WTC11 (cell line): Measurements from ENCODE around the gene CD163. TPM values are rescaled to one million over a fixed set of nuclear protein-coding genes. Genes with fewer than 3 reads are reported as not detected.

ENCODE experiments used
- ATAC-seq: fragments of 200-7000 bp; cut with Tn5 transposase; 2 replicates; pipeline ENCODE4 v1.10.0; 2021; ENCODE audit warnings: mild to moderate bottlenecking, moderate library complexity
- CTCF ChIA-PET: fragments of 300-600 bp; sonication (Branson Sonifier 250); formaldehyde crosslinking; loops from one replicate; lab custom pipeline; 2021; ENCODE audit warnings: antibody characterized with exemption; lab: Charles Lee
- POLR2A ChIA-PET: fragments of 350-600 bp; sonication (Branson Sonifier 250); formaldehyde crosslinking; loops from one replicate; lab custom pipeline; 2021; ENCODE audit warnings: antibody characterized with exemption; lab: Charles Lee
- DNase-seq: peaks from one replicate; pipeline ENCODE4 v3.0.0; 2021; ENCODE audit warnings: low spot score
- H3K27ac Mint-ChIP-seq: 2 replicates; pipeline ENCODE4 v1.8.0; 2021; ENCODE audit warnings: mixed read lengths
- H3K27me3 Mint-ChIP-seq: 2 replicates; pipeline ENCODE4 v1.8.0; 2021; ENCODE audit warnings: low read depth, mild to moderate bottlenecking, moderate library complexity, mixed read lengths
- H3K36me3 Mint-ChIP-seq: 2 replicates; pipeline ENCODE4 v1.8.0; 2021; ENCODE audit warnings: mixed read lengths
- H3K4me1 Mint-ChIP-seq: 2 replicates; pipeline ENCODE4 v1.8.0; 2022; ENCODE audit warnings: mixed read lengths
- H3K4me3 Mint-ChIP-seq: 2 replicates; pipeline ENCODE4 v1.8.0; 2021; ENCODE audit warnings: mild to moderate bottlenecking, moderate library complexity, mixed read lengths
- H3K9me3 Mint-ChIP-seq: 2 replicates; pipeline ENCODE4 v1.8.0; 2021; ENCODE audit warnings: mixed read lengths
- ELF4 ChIP-seq: sonication (generic); formaldehyde crosslinking; IDR thresholded peaks from 2 replicates; pipeline ENCODE4 v1.8.1; 2022; ENCODE audit warnings: low read depth, mild to moderate bottlenecking, moderate library complexity, missing genetic modification reagents
- GRHL2 ChIP-seq: fragments of 250-450 bp; sonication (Bioruptor Pico); IDR thresholded peaks from 2 replicates; pipeline ENCODE4 v1.8.0; 2022; ENCODE audit warnings: mild to moderate bottlenecking, moderate library complexity; ENCODE audit not compliant: insufficient replicate concordance, severe bottlenecking
- HMGA2 ChIP-seq: fragments of 250-450 bp; sonication (Bioruptor Pico); IDR thresholded peaks from 2 replicates; pipeline ENCODE4 v1.4.0; 2021; ENCODE audit warnings: mild to moderate bottlenecking, moderate library complexity
- IRF2 ChIP-seq: sonication (generic); formaldehyde crosslinking; IDR thresholded peaks from 2 replicates; pipeline ENCODE4 v1.8.0; 2022; ENCODE audit warnings: low read depth, missing genetic modification reagents, borderline replicate concordance
- KAT7 ChIP-seq: sonication (generic); formaldehyde crosslinking; IDR thresholded peaks from 2 replicates; pipeline ENCODE4 v1.8.1; 2023; ENCODE audit warnings: missing genetic modification reagents, mild to moderate bottlenecking, borderline replicate concordance
- MYBL2 ChIP-seq: sonication (generic); formaldehyde crosslinking; IDR thresholded peaks from 2 replicates; pipeline ENCODE4 v1.8.1; 2023; ENCODE audit warnings: mild to moderate bottlenecking, moderate library complexity, missing genetic modification reagents
- NR1H2 ChIP-seq: sonication (generic); formaldehyde crosslinking; IDR thresholded peaks from 2 replicates; pipeline ENCODE4 v1.9.0; 2021; ENCODE audit warnings: mild to moderate bottlenecking, moderate library complexity, missing genetic modification reagents
- PRRX2 ChIP-seq: fragments of 250-450 bp; sonication (Bioruptor Pico); IDR thresholded peaks from 2 replicates; pipeline ENCODE4 v1.8.0; 2021; ENCODE audit warnings: mild to moderate bottlenecking
- SMAD4 ChIP-seq: sonication (generic); formaldehyde crosslinking; IDR thresholded peaks from 2 replicates; pipeline ENCODE4 v1.8.0; 2022; ENCODE audit warnings: mild to moderate bottlenecking, missing genetic modification reagents
- SOX15 ChIP-seq: fragments of 250-450 bp; sonication (Bioruptor Pico); IDR thresholded peaks from 2 replicates; pipeline ENCODE4 v1.9.0; 2021; ENCODE audit warnings: mild to moderate bottlenecking
- SP1 ChIP-seq: sonication (generic); formaldehyde crosslinking; conservative IDR thresholded peaks from 2 replicates; pipeline ENCODE4 v1.8.1; 2022; ENCODE audit warnings: missing genetic modification reagents
- TEAD1 ChIP-seq: sonication (generic); formaldehyde crosslinking; IDR thresholded peaks from 2 replicates; pipeline ENCODE4 v1.8.0; 2022; ENCODE audit warnings: mild to moderate bottlenecking, missing genetic modification reagents
- TEAD4 ChIP-seq: sonication (generic); formaldehyde crosslinking; IDR thresholded peaks from 2 replicates; pipeline ENCODE4 v1.8.0; 2022; ENCODE audit warnings: mild to moderate bottlenecking, missing genetic modification reagents
- ZNF121 ChIP-seq: sonication (generic); formaldehyde crosslinking; IDR thresholded peaks from 2 replicates; pipeline ENCODE4 v1.8.0; 2023; ENCODE audit warnings: missing genetic modification reagents
- ZNF232 ChIP-seq: sonication (generic); formaldehyde crosslinking; IDR thresholded peaks from 2 replicates; pipeline ENCODE4 v1.8.0; 2022; ENCODE audit warnings: mild to moderate bottlenecking, missing genetic modification reagents
- ZNF263 ChIP-seq: sonication (generic); formaldehyde crosslinking; IDR thresholded peaks from 2 replicates; pipeline ENCODE4 v1.8.1; 2022; ENCODE audit warnings: low read depth, mild to moderate bottlenecking, moderate library complexity, missing genetic modification reagents
- ZNF416 ChIP-seq: fragments of 250-450 bp; sonication (Bioruptor Pico); IDR thresholded peaks from 2 replicates; pipeline ENCODE4 v1.9.0; 2021; ENCODE audit warnings: mild to moderate bottlenecking, inconsistent platforms
- total RNA-seq: library from RNA; stranded (reverse); gene quantifications from 3 replicates; pipeline ENCODE4 v1.2.3, GENCODE V29; 2021
- TF ChIP-seq, protein P1 (sequence below): sonication (generic); formaldehyde crosslinking; IDR thresholded peaks from 2 replicates; pipeline ENCODE4 v1.8.1; 2023; ENCODE audit warnings: mild to moderate bottlenecking, missing genetic modification reagents
- TF ChIP-seq, protein P2 (sequence below): sonication (generic); formaldehyde crosslinking; IDR thresholded peaks from 2 replicates; pipeline ENCODE4 v1.8.0; 2022; ENCODE audit warnings: mild to moderate bottlenecking, missing genetic modification reagents
- TF ChIP-seq, protein P3 (sequence below): fragments of 250-450 bp; sonication (Bioruptor Pico); IDR thresholded peaks from 2 replicates; pipeline ENCODE4 v1.9.0; 2021; ENCODE audit warnings: mild to moderate bottlenecking, borderline replicate concordance
- TF ChIP-seq, protein P4 (sequence below): sonication (generic); formaldehyde crosslinking; IDR thresholded peaks from 2 replicates; pipeline ENCODE4 v1.8.0; 2023; ENCODE audit warnings: mild to moderate bottlenecking, missing genetic modification reagents
- TF ChIP-seq, protein P5 (sequence below): sonication (generic); formaldehyde crosslinking; IDR thresholded peaks from 2 replicates; pipeline ENCODE4 v1.8.1; 2023; ENCODE audit warnings: mild to moderate bottlenecking, missing genetic modification reagents, moderate library complexity

CD163 gene
- total RNA-seq, 1 experiment from 2014 or later, result 0.77 TPM

DNA sequence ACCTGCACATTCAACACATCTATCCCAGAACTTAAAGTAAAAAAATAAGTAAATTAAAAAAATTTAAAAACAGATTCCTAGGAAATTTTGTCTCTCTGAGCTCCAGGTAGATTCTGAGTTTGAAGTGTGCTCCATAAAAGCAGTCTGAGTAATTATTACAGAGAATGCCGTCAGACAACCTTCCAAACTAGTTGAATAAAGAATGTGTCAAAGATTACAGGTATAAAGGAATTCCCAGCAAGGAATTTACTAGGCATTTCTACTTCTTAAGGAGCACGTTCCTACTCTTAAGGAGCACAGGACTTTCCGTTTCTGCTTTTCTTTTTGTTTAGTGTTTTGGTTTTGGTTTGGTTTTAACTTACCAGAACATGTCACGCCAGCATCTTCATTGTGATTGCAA lies 7.1 kb downstream of the CD163 start:
- ATAC-seq (no peak), DNase-seq (no peak)
- CTCF ChIA-PET, result no interaction called here
- Mint-ChIP-seq H3K27ac (no peak overlapping the region), H3K4me1 (peaks cover 17% of the 10 kb centered on the region), H3K36me3 (no peaks in the 10 kb centered on the region), H3K27me3 (no peaks in the 10 kb centered on the region), H3K4me3 (no peak overlapping the region), H3K9me3 (peaks cover 14% of the 10 kb centered on the region)
- POLR2A ChIA-PET, result no interaction called here
- TF ChIP-seq SOX15 (no peak), GRHL2 (CRISPR knock-in tag) (no peak), TEAD4 (CRISPR knock-in tag) (no peak)
- TF ChIP-seq, protein P1, sequence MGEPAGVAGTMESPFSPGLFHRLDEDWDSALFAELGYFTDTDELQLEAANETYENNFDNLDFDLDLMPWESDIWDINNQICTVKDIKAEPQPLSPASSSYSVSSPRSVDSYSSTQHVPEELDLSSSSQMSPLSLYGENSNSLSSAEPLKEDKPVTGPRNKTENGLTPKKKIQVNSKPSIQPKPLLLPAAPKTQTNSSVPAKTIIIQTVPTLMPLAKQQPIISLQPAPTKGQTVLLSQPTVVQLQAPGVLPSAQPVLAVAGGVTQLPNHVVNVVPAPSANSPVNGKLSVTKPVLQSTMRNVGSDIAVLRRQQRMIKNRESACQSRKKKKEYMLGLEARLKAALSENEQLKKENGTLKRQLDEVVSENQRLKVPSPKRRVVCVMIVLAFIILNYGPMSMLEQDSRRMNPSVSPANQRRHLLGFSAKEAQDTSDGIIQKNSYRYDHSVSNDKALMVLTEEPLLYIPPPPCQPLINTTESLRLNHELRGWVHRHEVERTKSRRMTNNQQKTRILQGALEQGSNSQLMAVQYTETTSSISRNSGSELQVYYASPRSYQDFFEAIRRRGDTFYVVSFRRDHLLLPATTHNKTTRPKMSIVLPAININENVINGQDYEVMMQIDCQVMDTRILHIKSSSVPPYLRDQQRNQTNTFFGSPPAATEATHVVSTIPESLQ (CRISPR knock-in tag), result no peak

DNA sequence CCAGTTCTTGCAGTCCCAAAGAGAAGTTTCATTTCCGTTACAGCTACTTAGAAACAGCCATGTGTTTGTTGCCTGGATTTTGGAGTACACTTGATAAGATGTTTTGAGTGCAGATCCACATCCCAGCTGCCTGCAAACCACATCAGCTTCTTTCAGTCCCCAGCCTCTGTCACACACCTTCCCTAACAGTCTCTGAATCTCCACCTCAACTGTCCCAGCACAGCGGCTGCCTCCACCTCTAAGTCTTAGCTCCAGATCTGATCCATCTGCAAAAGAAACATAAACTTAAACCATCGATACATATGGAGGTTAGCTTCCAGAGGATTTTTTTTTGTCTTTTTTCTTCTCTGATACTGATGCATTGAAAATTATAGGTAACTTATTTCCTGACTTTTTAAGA lies 8.4 kb downstream of the CD163 start:
- H3K9me3 Mint-ChIP-seq, result peaks cover 14% of the 10 kb centered on the region
- DNase-seq (no peak), ATAC-seq (no peak)
- H3K4me3 Mint-ChIP-seq, result no peak overlapping the region
- POLR2A ChIA-PET, result no interaction called here
- no peak for TF ChIP-seq NR1H2 (CRISPR knock-in tag)
- no peak for TF ChIP-seq PRRX2 (CRISPR knock-in tag)
- TF ChIP-seq SMAD4 (CRISPR knock-in tag), result no peak
- no peak for TF ChIP-seq ZNF232 (CRISPR knock-in tag)
- H3K36me3 Mint-ChIP-seq, result no peaks in the 10 kb centered on the region
- H3K27me3 Mint-ChIP-seq, result no peaks in the 10 kb centered on the region
- H3K4me1 Mint-ChIP-seq, result peaks cover 17% of the 10 kb centered on the region
- no peak overlapping the region for H3K27ac Mint-ChIP-seq
- CTCF ChIA-PET, result no interaction called here

DNA sequence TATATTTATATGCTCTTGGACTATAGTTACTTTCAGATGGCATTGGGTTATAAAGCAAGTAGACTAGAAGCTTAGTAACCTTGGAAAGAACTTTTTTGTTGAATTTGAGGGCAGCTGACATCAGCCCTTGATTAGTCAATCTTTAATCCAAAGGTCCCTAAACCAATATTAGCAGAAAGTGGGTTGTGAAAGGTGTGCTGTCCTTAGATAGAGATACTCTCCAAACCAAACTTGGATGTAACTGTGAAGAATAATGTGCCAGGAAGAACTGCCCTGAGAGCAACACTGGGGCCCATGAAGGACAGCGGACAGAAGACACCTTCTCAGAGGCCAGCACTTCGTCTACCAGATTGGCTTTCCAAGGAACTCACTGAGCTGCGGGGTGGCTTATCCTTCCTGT lies 10.6 kb downstream of the CD163 start:
- TF ChIP-seq, protein P2, sequence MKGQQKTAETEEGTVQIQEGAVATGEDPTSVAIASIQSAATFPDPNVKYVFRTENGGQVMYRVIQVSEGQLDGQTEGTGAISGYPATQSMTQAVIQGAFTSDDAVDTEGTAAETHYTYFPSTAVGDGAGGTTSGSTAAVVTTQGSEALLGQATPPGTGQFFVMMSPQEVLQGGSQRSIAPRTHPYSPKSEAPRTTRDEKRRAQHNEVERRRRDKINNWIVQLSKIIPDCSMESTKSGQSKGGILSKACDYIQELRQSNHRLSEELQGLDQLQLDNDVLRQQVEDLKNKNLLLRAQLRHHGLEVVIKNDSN, result no peak
- TF ChIP-seq ZNF416 (CRISPR knock-in tag) (no peak), NR1H2 (CRISPR knock-in tag) (no peak), ZNF121 (CRISPR knock-in tag) (no peak), ZNF263 (CRISPR knock-in tag) (no peak), PRRX2 (CRISPR knock-in tag) (no peak), IRF2 (CRISPR knock-in tag) (no peak), KAT7 (CRISPR knock-in tag) (no peak), TEAD1 (CRISPR knock-in tag) (no peak), ELF4 (CRISPR knock-in tag) (no peak), MYBL2 (CRISPR knock-in tag) (no peak), TEAD4 (CRISPR knock-in tag) (no peak), HMGA2 (CRISPR knock-in tag) (no peak), SMAD4 (CRISPR knock-in tag) (no peak), SP1 (CRISPR knock-in tag) (no peak)
- TF ChIP-seq, protein P3, sequence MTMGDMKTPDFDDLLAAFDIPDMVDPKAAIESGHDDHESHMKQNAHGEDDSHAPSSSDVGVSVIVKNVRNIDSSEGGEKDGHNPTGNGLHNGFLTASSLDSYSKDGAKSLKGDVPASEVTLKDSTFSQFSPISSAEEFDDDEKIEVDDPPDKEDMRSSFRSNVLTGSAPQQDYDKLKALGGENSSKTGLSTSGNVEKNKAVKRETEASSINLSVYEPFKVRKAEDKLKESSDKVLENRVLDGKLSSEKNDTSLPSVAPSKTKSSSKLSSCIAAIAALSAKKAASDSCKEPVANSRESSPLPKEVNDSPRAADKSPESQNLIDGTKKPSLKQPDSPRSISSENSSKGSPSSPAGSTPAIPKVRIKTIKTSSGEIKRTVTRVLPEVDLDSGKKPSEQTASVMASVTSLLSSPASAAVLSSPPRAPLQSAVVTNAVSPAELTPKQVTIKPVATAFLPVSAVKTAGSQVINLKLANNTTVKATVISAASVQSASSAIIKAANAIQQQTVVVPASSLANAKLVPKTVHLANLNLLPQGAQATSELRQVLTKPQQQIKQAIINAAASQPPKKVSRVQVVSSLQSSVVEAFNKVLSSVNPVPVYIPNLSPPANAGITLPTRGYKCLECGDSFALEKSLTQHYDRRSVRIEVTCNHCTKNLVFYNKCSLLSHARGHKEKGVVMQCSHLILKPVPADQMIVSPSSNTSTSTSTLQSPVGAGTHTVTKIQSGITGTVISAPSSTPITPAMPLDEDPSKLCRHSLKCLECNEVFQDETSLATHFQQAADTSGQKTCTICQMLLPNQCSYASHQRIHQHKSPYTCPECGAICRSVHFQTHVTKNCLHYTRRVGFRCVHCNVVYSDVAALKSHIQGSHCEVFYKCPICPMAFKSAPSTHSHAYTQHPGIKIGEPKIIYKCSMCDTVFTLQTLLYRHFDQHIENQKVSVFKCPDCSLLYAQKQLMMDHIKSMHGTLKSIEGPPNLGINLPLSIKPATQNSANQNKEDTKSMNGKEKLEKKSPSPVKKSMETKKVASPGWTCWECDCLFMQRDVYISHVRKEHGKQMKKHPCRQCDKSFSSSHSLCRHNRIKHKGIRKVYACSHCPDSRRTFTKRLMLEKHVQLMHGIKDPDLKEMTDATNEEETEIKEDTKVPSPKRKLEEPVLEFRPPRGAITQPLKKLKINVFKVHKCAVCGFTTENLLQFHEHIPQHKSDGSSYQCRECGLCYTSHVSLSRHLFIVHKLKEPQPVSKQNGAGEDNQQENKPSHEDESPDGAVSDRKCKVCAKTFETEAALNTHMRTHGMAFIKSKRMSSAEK (CRISPR knock-in tag), result no peak
- TF ChIP-seq, protein P4, sequence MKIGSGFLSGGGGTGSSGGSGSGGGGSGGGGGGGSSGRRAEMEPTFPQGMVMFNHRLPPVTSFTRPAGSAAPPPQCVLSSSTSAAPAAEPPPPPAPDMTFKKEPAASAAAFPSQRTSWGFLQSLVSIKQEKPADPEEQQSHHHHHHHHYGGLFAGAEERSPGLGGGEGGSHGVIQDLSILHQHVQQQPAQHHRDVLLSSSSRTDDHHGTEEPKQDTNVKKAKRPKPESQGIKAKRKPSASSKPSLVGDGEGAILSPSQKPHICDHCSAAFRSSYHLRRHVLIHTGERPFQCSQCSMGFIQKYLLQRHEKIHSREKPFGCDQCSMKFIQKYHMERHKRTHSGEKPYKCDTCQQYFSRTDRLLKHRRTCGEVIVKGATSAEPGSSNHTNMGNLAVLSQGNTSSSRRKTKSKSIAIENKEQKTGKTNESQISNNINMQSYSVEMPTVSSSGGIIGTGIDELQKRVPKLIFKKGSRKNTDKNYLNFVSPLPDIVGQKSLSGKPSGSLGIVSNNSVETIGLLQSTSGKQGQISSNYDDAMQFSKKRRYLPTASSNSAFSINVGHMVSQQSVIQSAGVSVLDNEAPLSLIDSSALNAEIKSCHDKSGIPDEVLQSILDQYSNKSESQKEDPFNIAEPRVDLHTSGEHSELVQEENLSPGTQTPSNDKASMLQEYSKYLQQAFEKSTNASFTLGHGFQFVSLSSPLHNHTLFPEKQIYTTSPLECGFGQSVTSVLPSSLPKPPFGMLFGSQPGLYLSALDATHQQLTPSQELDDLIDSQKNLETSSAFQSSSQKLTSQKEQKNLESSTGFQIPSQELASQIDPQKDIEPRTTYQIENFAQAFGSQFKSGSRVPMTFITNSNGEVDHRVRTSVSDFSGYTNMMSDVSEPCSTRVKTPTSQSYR (CRISPR knock-in tag), result no peak
- TF ChIP-seq, protein P5, sequence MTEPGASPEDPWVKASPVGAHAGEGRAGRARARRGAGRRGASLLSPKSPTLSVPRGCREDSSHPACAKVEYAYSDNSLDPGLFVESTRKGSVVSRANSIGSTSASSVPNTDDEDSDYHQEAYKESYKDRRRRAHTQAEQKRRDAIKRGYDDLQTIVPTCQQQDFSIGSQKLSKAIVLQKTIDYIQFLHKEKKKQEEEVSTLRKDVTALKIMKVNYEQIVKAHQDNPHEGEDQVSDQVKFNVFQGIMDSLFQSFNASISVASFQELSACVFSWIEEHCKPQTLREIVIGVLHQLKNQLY (CRISPR knock-in tag), result no peak
- H3K27me3 Mint-ChIP-seq, result no peaks in the 10 kb centered on the region
- peaks cover 14% of the 10 kb centered on the region for H3K9me3 Mint-ChIP-seq
- H3K36me3 Mint-ChIP-seq, result no peaks in the 10 kb centered on the region
- peaks cover 8% of the 10 kb centered on the region for H3K4me1 Mint-ChIP-seq
- ChIA-PET POLR2A (no interaction called here), CTCF (no interaction called here)
- no peak overlapping the region for H3K27ac Mint-ChIP-seq
- no peak overlapping the region for H3K4me3 Mint-ChIP-seq
- DNase-seq (no peak), ATAC-seq (no peak)
